H9 (cell line): ENCODE data around the gene FXYD2. TPM values are rescaled to one million over a fixed set of nuclear protein-coding genes. Genes with fewer than 3 reads are reported as not detected.
A peak's percentile ranks its signal among the peaks of the same experiment; 100 is the strongest.

Source experiments
- DNase-seq: peaks from one replicate; pipeline ENCODE4 v3.0.0-alpha.2; 2017
- H2AFZ ChIP-seq: one replicate; pipeline ENCODE4 v1.6.1; 2013; ENCODE audit warnings: mild to moderate bottlenecking, low read length, control low read depth, moderate library complexity
- H2AK5ac ChIP-seq: 2 replicates; pipeline ENCODE4 v1.6.1; 2013; ENCODE audit warnings: low read length, control low read depth, mixed read lengths; ENCODE audit not compliant: insufficient read length
- H2BK120ac ChIP-seq: one replicate; pipeline ENCODE4 v1.6.1; 2013; ENCODE audit warnings: low read depth, mild to moderate bottlenecking, low read length, control low read depth, inconsistent platforms; ENCODE audit not compliant: poor library complexity, severe bottlenecking
- H2BK12ac ChIP-seq: 2 replicates; pipeline ENCODE4 v1.6.1; 2013; ENCODE audit warnings: low read length, control low read depth, mixed read lengths, low read depth; ENCODE audit not compliant: insufficient read length
- H2BK15ac ChIP-seq: 2 replicates; pipeline ENCODE4 v1.6.1; 2013; ENCODE audit warnings: low read depth, low read length, control low read depth
- H2BK20ac ChIP-seq: one replicate; pipeline ENCODE4 v1.6.1; 2013; ENCODE audit warnings: low read depth, mild to moderate bottlenecking, low read length, control low read depth, inconsistent platforms; ENCODE audit not compliant: poor library complexity, severe bottlenecking
- H2BK5ac ChIP-seq: 2 replicates; pipeline ENCODE4 v1.6.1; 2013; ENCODE audit warnings: low read length, control low read depth, mixed read lengths; ENCODE audit not compliant: insufficient read length
- H3K14ac ChIP-seq: 2 replicates; pipeline ENCODE4 v1.6.1; 2013; ENCODE audit warnings: low read length, control low read depth; ENCODE audit not compliant: insufficient read depth
- H3K18ac ChIP-seq: 2 replicates; pipeline ENCODE4 v1.6.1; 2013; ENCODE audit warnings: low read depth, mild to moderate bottlenecking, mixed read lengths, low read length, control low read depth; ENCODE audit not compliant: insufficient read length
- H3K23ac ChIP-seq: 2 replicates; pipeline ENCODE4 v1.6.1; 2013; ENCODE audit warnings: low read length, control low read depth, mixed read lengths, low read depth; ENCODE audit not compliant: insufficient read length
- H3K23me2 ChIP-seq: 2 replicates; pipeline ENCODE4 v1.6.1; 2013; ENCODE audit warnings: low read depth, mild to moderate bottlenecking, mixed read lengths, low read length, control low read depth; ENCODE audit not compliant: insufficient read length, poor library complexity, severe bottlenecking
- H3K27ac ChIP-seq: 2 replicates; pipeline ENCODE4 v1.5.1; 2013; ENCODE audit warnings: low read length, control low read depth, mixed read lengths, low read depth; ENCODE audit not compliant: insufficient read length
- H3K27me3 ChIP-seq: 2 replicates; pipeline ENCODE4 v1.6.1; 2013; ENCODE audit warnings: low read length, control low read depth, inconsistent platforms; ENCODE audit not compliant: insufficient read depth
- H3K4ac ChIP-seq: 2 replicates; pipeline ENCODE4 v1.6.1; 2013; ENCODE audit warnings: low read depth, mild to moderate bottlenecking, control low read depth, inconsistent platforms, low read length, moderate library complexity
- H3K4me1 ChIP-seq: 2 replicates; pipeline ENCODE4 v1.6.1; 2013; ENCODE audit warnings: low read length, control low read depth, inconsistent platforms; ENCODE audit not compliant: insufficient read depth
- H3K4me2 ChIP-seq: 2 replicates; pipeline ENCODE4 v1.6.1; 2013; ENCODE audit warnings: low read length, control low read depth, mixed read lengths; ENCODE audit not compliant: insufficient read length, insufficient read depth
- H3K56ac ChIP-seq: 2 replicates; pipeline ENCODE4 v1.6.1; 2013; ENCODE audit warnings: low read depth, mild to moderate bottlenecking, mixed read lengths, low read length, control low read depth; ENCODE audit not compliant: insufficient read length
- H3K79me1 ChIP-seq: 2 replicates; pipeline ENCODE4 v1.6.1; 2013; ENCODE audit warnings: low read depth, mild to moderate bottlenecking, moderate library complexity, low read length, control low read depth, inconsistent platforms; ENCODE audit not compliant: insufficient read depth, poor library complexity, severe bottlenecking
- H3K79me2 ChIP-seq: 2 replicates; pipeline ENCODE4 v1.6.1; 2013; ENCODE audit warnings: low read length, control low read depth, inconsistent platforms; ENCODE audit not compliant: insufficient read depth
- H3K9ac ChIP-seq: 2 replicates; pipeline ENCODE4 v1.6.1; 2013; ENCODE audit warnings: low read length, control low read depth, mixed read lengths; ENCODE audit not compliant: insufficient read length; ENCODE audit errors: extremely low read depth
- H3K9me3 ChIP-seq: one replicate; pipeline ENCODE4 v1.6.1; 2013; ENCODE audit warnings: low read depth, low read length, inconsistent platforms; ENCODE audit not compliant: control insufficient read depth
- H3T11ph ChIP-seq: one replicate; pipeline ENCODE4 v1.6.1; 2013; ENCODE audit warnings: mild to moderate bottlenecking, low read length, control low read depth, inconsistent platforms
- H4K20me1 ChIP-seq: one replicate; pipeline ENCODE4 v1.6.1; 2013; ENCODE audit not compliant: control insufficient read depth, insufficient read length, insufficient read depth
- H4K5ac ChIP-seq: 2 replicates; pipeline ENCODE4 v1.6.1; 2013; ENCODE audit warnings: low read depth, mild to moderate bottlenecking, mixed read lengths, low read length, control low read depth; ENCODE audit not compliant: insufficient read length
- H4K8ac ChIP-seq: replicated peaks from 2 replicates; pipeline ENCODE4 v1.6.1; 2013; ENCODE audit warnings: low read length, control low read depth, mixed read lengths, low read depth; ENCODE audit not compliant: insufficient read length
- H4K91ac ChIP-seq: 2 replicates; pipeline ENCODE4 v1.6.1; 2013; ENCODE audit warnings: low read depth, mild to moderate bottlenecking, moderate library complexity, mixed read lengths, low read length, control low read depth; ENCODE audit not compliant: insufficient read length
- H3K27ac Mint-ChIP-seq, 3 experiments: 2 replicates in 2 of 3; 3 replicates in 1 of 3; pipeline ENCODE4 v1.8.0; 2020 to 2021; ENCODE audit warnings: mixed read lengths in 3 of 3, mild to moderate bottlenecking in 1 of 3, moderate library complexity in 1 of 3
- H3K27me3 Mint-ChIP-seq: 2 replicates; pipeline ENCODE4 v1.8.0; 2021; ENCODE audit warnings: low read depth, mild to moderate bottlenecking, moderate library complexity, mixed read lengths
- H3K36me3 Mint-ChIP-seq, 3 experiments: 2 replicates in 2 of 3; 3 replicates in 1 of 3; pipeline ENCODE4 v1.8.0; 2020 to 2021; ENCODE audit warnings: low read depth in 3 of 3, mixed read lengths in 3 of 3; ENCODE audit not compliant: insufficient read depth in 1 of 3
- H3K4me1 Mint-ChIP-seq, 2 experiments: 2 replicates each; pipeline ENCODE4 v1.8.0; 2020; ENCODE audit warnings: mixed read lengths in 2 of 2
- H3K4me3 Mint-ChIP-seq, 2 experiments: 2 replicates in 1 of 2; 3 replicates in 1 of 2; pipeline ENCODE4 v1.8.0; 2020 to 2021; ENCODE audit warnings: mild to moderate bottlenecking in 2 of 2, mixed read lengths in 2 of 2, moderate library complexity in 1 of 2
- H3K9me3 Mint-ChIP-seq, 2 experiments: 2 replicates in 1 of 2; 3 replicates in 1 of 2; pipeline ENCODE4 v1.8.0; 2020; ENCODE audit warnings: mild to moderate bottlenecking in 2 of 2, mixed read lengths in 2 of 2, moderate library complexity in 1 of 2
- CTCF ChIP-seq: fragments of 200-600 bp; sonication (generic); conservative IDR thresholded peaks from 3 replicates; pipeline ENCODE4 v1.8.0; 2021; ENCODE audit warnings: antibody characterized with exemption, mild to moderate bottlenecking
- WGBS: extraction: QIAGEN DNeasy Blood & Tissue Kit; methylation state at CpG from one replicate; pipeline ENCODE4 v1.1.7; 2013; ENCODE audit warnings: missing lambda C conversion rate, low lambda C conversion rate, mixed read lengths; ENCODE audit not compliant: insufficient read length; ENCODE audit errors: extremely low coverage; 5-methylcytosine and 5-hydroxymethylcytosine counted together
- total RNA-seq: library from RNA; stranded (reverse); gene quantifications from 2 replicates; pipeline ENCODE4 v1.2.1, GENCODE V29; 2021

FXYD2 gene
- total RNA-seq, 1 experiment from 2014 or later: 0.79 TPM

DNA sequence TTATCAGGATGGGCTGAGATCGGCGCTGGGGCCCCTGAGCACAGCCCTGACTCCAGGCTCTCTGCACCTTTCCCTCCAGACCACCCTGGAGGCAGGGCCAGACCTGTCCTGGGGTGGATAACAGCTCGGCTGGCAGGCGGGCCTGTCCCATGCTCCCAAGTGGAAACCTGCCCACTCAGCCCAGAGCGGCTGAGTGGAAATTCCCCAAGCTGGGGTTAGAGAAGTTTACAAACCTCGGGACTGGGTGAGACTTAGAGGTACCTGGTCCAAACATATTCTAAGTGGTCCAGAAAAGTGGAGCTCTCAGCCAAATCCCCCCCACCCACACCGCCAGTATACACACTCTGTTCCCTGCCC is 4.8 kb upstream of the FXYD2 start:
- Histone ChIP-seq H2BK120ac (no peak overlapping the region), H3K4me2 (no peak overlapping the region), H4K5ac (no peak overlapping the region), H3K18ac (no peak overlapping the region), H4K91ac (no peak overlapping the region), H3K79me2 (no peaks in the 10 kb centered on the region), H2BK20ac (no peak overlapping the region), H3K27ac (no peak overlapping the region), H3K4ac (no peak overlapping the region), H4K8ac (no peak overlapping the region), H3K27me3 (no peaks in the 10 kb centered on the region), H2AK5ac (no peak overlapping the region), H4K20me1 (no peaks in the 10 kb centered on the region), H3K9ac (no peak overlapping the region), H3K23me2 (no peaks in the 10 kb centered on the region), H3T11ph (no peak overlapping the region), H2BK15ac (no peak overlapping the region), H2BK12ac (no peak overlapping the region), H3K14ac (no peak overlapping the region), H3K9me3 (no peaks in the 10 kb centered on the region), H3K79me1 (no peaks in the 10 kb centered on the region), H2BK5ac (no peak overlapping the region), H3K4me1 (no peaks in the 10 kb centered on the region; the same call in 1 of the 2 replicates), H2AFZ (no peak overlapping the region), H3K56ac (no peak overlapping the region), H3K23ac (no peak overlapping the region)
- WGBS: no CpG with 5 or more reads among the region's 7 CpGs
- Mint-ChIP-seq H3K4me1 (peaks cover 18 to 34% of the 10 kb centered on the region in 2 experiments), H3K27ac (no peak overlapping the region), H3K27me3 (peaks cover 9% of the 10 kb centered on the region), H3K36me3 (no peaks in the 10 kb centered on the region), H3K4me3 (no peak overlapping the region), H3K9me3 (no peaks in the 10 kb centered on the region)
- DNase-seq: peak; percentile 17
- TF ChIP-seq CTCF: no peak
